KMS-11 (cell line): Measurements from ENCODE around the gene C11orf24.
A peak's percentile ranks its signal among the peaks of the same experiment; 100 is the strongest.

ENCODE experiments used
- H2AFZ ChIP-seq: fragments of 200-600 bp; sonication (generic); 2 replicates; pipeline ENCODE4 v1.6.1; 2016; ENCODE audit warnings: antibody characterized with exemption, mixed run types, low read depth
- H3K27ac ChIP-seq: fragments of 200-600 bp; sonication (generic); 2 replicates; pipeline ENCODE4 v1.6.1; 2016; ENCODE audit warnings: mild to moderate bottlenecking, mixed run types
- H3K27me3 ChIP-seq: fragments of 200-600 bp; sonication (generic); 2 replicates; pipeline ENCODE4 v1.6.1; 2017; ENCODE audit warnings: mild to moderate bottlenecking, low read depth, mixed run types, moderate library complexity; ENCODE audit not compliant: insufficient read depth
- H3K36me3 ChIP-seq: fragments of 200-600 bp; sonication (generic); 2 replicates; pipeline ENCODE4 v1.6.1; 2017; ENCODE audit warnings: mild to moderate bottlenecking, mixed run types; ENCODE audit not compliant: insufficient read depth
- H3K4me1 ChIP-seq: fragments of 200-600 bp; sonication (generic); 2 replicates; pipeline ENCODE4 v1.6.1; 2016; ENCODE audit warnings: mild to moderate bottlenecking, low read depth, mixed run types; ENCODE audit not compliant: poor library complexity, severe bottlenecking
- H3K4me2 ChIP-seq: fragments of 200-600 bp; sonication (generic); 2 replicates; pipeline ENCODE4 v1.7.0; 2016; ENCODE audit warnings: mild to moderate bottlenecking, mixed run types
- H3K4me3 ChIP-seq: fragments of 200-600 bp; sonication (generic); IDR thresholded peaks from 2 replicates; pipeline ENCODE4 v1.6.1; 2017; ENCODE audit warnings: low read depth, low read length, mixed read lengths; ENCODE audit not compliant: insufficient read depth
- H3K79me2 ChIP-seq: fragments of 200-600 bp; sonication (generic); 2 replicates; pipeline ENCODE4 v1.6.1; 2016; ENCODE audit warnings: low read depth, mixed run types; ENCODE audit not compliant: insufficient read depth
- H3K9ac ChIP-seq: fragments of 200-600 bp; sonication (generic); 2 replicates; pipeline ENCODE4 v1.6.1; 2016; ENCODE audit warnings: mild to moderate bottlenecking, mixed run types
- H4K20me1 ChIP-seq: fragments of 200-600 bp; sonication (generic); 2 replicates; pipeline ENCODE4 v1.6.1; 2016; ENCODE audit warnings: mild to moderate bottlenecking, mixed run types; ENCODE audit not compliant: insufficient read depth
- TF ChIP-seq, protein P1 (sequence below): fragments of 200-600 bp; sonication (generic); conservative IDR thresholded peaks from 2 replicates; pipeline ENCODE4 v1.6.1; 2017; ENCODE audit warnings: low read depth, mild to moderate bottlenecking, antibody characterized with exemption, low read length, moderate library complexity, mixed read lengths

C11orf24 gene

GRCh38 chr11:68314203-68315170, 42.7 kb upstream of the C11orf24 start:
- H3K27me3 ChIP-seq: no peaks in the 10 kb centered on the region
- H3K79me2 ChIP-seq: no peaks in the 10 kb centered on the region; the same call in 1 of the 2 replicates
- H3K36me3 ChIP-seq: no peaks in the 10 kb centered on the region
- peak overlapping the region; percentile 94 for H3K4me2 ChIP-seq
- H3K4me3 ChIP-seq: no peak overlapping the region
- H3K27ac ChIP-seq: no peak overlapping the region
- peak overlapping the region; percentile 80; the same call in 1 of the 2 replicates for H3K9ac ChIP-seq
- H2AFZ ChIP-seq: no peak overlapping the region
- H3K4me1 ChIP-seq: peaks cover 22% of the 10 kb centered on the region
- TF ChIP-seq, protein P1, sequence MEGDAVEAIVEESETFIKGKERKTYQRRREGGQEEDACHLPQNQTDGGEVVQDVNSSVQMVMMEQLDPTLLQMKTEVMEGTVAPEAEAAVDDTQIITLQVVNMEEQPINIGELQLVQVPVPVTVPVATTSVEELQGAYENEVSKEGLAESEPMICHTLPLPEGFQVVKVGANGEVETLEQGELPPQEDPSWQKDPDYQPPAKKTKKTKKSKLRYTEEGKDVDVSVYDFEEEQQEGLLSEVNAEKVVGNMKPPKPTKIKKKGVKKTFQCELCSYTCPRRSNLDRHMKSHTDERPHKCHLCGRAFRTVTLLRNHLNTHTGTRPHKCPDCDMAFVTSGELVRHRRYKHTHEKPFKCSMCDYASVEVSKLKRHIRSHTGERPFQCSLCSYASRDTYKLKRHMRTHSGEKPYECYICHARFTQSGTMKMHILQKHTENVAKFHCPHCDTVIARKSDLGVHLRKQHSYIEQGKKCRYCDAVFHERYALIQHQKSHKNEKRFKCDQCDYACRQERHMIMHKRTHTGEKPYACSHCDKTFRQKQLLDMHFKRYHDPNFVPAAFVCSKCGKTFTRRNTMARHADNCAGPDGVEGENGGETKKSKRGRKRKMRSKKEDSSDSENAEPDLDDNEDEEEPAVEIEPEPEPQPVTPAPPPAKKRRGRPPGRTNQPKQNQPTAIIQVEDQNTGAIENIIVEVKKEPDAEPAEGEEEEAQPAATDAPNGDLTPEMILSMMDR: no peak
- no peaks in the 10 kb centered on the region for H4K20me1 ChIP-seq

- no peaks in the 10 kb centered on the region for H3K27me3 ChIP-seq
- TF ChIP-seq, protein P1: no peak
- no peaks in the 10 kb centered on the region for H3K36me3 ChIP-seq
- H3K27ac ChIP-seq: no peak overlapping the region
- H2AFZ ChIP-seq: peak overlapping the region; percentile 85
- H3K4me3 ChIP-seq: no peak overlapping the region
- no peaks in the 10 kb centered on the region; the same call in 1 of the 2 replicates for H3K79me2 ChIP-seq
- peaks cover 22% of the 10 kb centered on the region for H3K4me1 ChIP-seq
- H3K4me2 ChIP-seq: peak overlapping the region; percentile 94
- H4K20me1 ChIP-seq: no peaks in the 10 kb centered on the region
- peak overlapping the region; percentile 80; the same call in 1 of the 2 replicates for H3K9ac ChIP-seq
Observed at GRCh38 chr11:68313574-68314202, 41.9 kb upstream of the C11orf24 start.

DNA sequence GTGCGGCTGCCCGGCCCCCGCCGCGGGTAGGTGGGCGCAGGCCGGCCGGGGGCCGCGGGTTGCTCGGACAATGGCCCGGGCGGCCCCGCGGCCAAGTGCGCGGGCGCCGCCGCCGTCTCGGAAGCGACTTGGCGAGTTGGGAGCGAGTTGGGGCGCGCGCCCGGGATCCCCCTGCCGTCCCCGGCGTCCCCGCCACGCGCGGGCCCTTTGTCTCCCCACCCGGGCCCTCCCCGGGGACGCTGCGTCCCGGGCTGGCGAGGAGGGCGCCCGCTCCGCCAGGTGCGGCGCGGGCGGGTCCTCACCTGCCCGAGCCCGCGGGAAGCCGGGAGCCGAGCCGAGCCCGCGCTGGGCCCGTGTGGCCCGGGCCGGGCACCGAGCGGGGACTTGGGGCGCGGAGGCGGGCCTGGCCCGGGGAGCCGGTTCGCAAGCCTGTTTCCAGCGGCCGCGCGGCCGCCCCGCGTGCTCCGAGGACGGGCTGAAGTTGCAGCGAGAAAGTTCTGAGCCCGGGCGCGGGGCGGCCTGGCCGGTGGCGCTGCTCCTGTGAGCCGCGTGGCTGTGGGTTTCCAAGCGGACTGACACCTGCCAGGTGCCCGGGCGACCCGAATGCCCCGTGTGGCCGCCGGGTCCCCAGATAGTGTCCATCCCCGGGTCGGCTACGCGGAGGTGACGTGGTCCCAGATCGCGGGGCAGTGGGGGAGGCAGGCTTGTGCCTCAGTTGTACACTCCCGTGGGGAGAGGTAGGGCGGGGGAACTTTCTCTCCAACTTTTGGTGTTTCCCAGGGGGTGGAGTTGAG, 41.2 kb upstream of the C11orf24 start:
- peak overlapping the region; percentile 94 for H3K4me2 ChIP-seq
- no peaks in the 10 kb centered on the region; the same call in 1 of the 2 replicates for H3K79me2 ChIP-seq
- H3K27ac ChIP-seq: no peak overlapping the region
- H4K20me1 ChIP-seq: no peaks in the 10 kb centered on the region
- no peaks in the 10 kb centered on the region for H3K27me3 ChIP-seq
- peaks cover 22% of the 10 kb centered on the region for H3K4me1 ChIP-seq
- H3K9ac ChIP-seq: peak overlapping the region; percentile 80; the same call in 1 of the 2 replicates
- H3K36me3 ChIP-seq: no peaks in the 10 kb centered on the region
- no peak overlapping the region for H3K4me3 ChIP-seq
- H2AFZ ChIP-seq: peak overlapping the region; percentile 85
- TF ChIP-seq, protein P1: no peak

DNA sequence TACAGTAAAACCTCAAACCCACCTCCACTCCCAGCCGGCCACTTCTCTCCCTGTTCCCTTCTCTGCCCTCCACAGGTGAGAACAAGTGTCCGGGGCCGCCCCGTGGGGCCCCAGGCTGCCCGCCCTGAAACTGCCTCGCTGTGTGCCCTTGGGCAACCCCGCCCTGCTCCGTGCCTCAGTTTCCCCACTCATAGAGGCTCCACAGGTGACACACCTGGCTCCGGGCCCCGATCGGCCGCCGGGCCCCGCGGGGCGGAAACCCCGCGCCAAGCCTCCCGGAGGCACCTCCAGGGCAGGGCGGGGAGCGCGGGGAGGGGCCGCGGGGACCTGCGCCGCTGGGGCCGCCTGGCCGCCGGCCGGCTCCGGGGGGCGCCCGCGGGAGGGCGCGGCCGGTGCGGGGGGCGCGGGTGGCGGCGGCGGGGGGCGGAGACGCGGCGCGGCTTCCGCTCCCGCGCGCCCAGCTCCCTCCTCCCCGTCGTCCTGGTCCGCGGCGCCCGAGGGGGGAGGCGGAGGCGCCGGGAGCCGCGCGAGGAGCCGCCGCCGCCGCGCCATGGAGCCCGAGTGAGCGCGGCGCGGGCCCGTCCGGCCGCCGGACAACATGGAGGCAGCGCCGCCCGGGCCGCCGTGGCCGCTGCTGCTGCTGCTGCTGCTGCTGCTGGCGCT, 40.5 kb upstream of the C11orf24 start, which contains the start of gene LRP5:
TSS of gene LRP5 (plus strand) at position 475 of the 663 bp plus-strand sequence. CDS start at position 599, 124 bp downstream.
- Histone ChIP-seq H4K20me1 (no peaks in the 10 kb centered on the region), H3K4me1 (peaks cover 22% of the 10 kb centered on the region), H3K4me2 (peak within 1 kb of the TSS; percentile 94), H3K9ac (peak within 1 kb of the TSS; percentile 80; the same call in 1 of the 2 replicates), H3K27ac (no peak within 1 kb of the TSS), H3K36me3 (no peaks in the 10 kb centered on the region), H3K79me2 (no peaks in the 10 kb centered on the region; the same call in 1 of the 2 replicates), H3K4me3 (no peak within 1 kb of the TSS), H2AFZ (peak within 1 kb of the TSS; percentile 85), H3K27me3 (no peaks in the 10 kb centered on the region)
- TF ChIP-seq, protein P1: no peak
